Cardiac fibroblast (primary cell): Measurements from ENCODE around the gene RCSD1.
A peak's percentile ranks its signal among the peaks of the same experiment; 100 is the strongest.

ENCODE experiments used
- DNase-seq, 2 donors: peaks; one replicate each; pipeline versions ENCODE4 v3.0.0 to v3.0.0-alpha.2; 2010; ENCODE audit warnings: low read depth in 2 of 2
- H3K4me3 ChIP-seq, 2 donors: replicated peaks in 1 of 2; 1 replicate in 1 of 2; 2 replicates in 1 of 2; pipeline ENCODE4 v1.5.1; 2011; ENCODE audit warnings: low read depth in 2 of 2, low read length in 2 of 2, mild to moderate bottlenecking in 2 of 2, moderate library complexity in 1 of 2
- TF ChIP-seq, protein P1 (sequence below): IDR thresholded peaks from one replicate; pipeline ENCODE4 v1.5.1; 2011; ENCODE audit warnings: low read depth, mild to moderate bottlenecking, low read length, inconsistent platforms

The RCSD1 gene

DNA sequence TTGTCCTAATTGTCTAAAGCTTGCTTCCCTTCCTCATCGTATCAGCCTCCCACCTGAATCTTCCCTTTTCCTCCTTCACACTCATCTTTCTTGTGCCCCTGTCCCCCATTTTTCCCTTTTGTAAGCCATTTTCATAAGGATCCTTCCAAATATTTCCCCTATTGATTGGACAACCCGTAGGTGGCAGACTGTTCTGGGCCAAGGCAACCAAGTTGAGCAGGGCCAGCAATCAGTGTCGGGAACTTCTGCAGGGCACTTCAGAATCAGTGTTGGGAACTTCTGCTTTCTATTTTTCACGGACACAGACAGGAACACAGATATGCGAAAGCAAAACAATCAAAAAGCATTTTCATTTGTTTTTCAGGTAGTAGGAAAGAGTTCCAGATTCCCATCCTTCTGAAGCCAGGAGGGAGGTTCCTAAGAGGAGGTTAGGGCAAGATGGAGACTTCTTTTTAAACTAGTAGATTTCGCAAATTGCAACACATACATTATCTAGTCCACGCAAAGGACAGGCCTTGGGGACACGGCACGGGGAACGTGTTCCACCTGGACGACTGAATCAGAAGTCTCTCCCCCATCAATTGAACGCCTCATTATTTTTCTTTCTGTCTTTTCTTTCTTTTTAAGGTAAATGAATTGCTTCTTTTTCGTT is 91.1 kb downstream of the RCSD1 start:
- DNase-seq: peak; percentile 72 to 73
- TF ChIP-seq, protein P1, sequence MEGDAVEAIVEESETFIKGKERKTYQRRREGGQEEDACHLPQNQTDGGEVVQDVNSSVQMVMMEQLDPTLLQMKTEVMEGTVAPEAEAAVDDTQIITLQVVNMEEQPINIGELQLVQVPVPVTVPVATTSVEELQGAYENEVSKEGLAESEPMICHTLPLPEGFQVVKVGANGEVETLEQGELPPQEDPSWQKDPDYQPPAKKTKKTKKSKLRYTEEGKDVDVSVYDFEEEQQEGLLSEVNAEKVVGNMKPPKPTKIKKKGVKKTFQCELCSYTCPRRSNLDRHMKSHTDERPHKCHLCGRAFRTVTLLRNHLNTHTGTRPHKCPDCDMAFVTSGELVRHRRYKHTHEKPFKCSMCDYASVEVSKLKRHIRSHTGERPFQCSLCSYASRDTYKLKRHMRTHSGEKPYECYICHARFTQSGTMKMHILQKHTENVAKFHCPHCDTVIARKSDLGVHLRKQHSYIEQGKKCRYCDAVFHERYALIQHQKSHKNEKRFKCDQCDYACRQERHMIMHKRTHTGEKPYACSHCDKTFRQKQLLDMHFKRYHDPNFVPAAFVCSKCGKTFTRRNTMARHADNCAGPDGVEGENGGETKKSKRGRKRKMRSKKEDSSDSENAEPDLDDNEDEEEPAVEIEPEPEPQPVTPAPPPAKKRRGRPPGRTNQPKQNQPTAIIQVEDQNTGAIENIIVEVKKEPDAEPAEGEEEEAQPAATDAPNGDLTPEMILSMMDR: peak; percentile 61
- H3K4me3 ChIP-seq: peak overlapping the region; percentile 35 to 82

DNA sequence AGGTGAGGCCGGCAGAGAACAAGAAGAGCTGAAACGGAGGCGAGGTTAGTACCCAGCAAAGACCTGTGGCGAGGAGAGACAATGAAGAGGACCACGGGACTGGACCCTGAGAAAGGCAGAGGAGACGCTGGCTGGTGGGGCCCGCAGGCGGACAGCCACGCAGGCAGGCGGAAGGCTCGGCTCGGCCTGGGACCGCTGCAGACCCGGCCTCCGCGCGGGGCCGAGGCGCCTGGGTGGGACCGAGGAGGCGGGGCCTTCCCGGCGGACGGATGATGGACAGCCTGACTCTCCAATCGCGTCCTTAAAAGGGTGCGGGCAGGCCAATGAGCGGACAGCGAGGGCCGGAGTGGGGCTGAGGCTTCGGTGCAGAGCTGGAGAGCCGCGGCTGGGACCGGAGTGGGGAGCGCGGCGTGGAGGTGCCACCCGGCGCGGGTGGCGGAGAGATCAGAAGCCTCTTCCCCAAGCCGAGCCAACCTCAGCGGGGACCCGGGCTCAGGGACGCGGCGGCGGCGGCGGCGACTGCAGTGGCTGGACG is 91.7 kb downstream of the RCSD1 start, which contains the start of gene MPZL1:
Gene MPZL1 (plus strand): TSS at position 366 of the 535 bp plus-strand sequence. CDS start 170 bp downstream, outside the sequence.
- peak; percentile 95 to 97 for DNase-seq
- TF ChIP-seq, protein P1: no peak
- peak within 1 kb of the TSS; percentile 72 to 82 for H3K4me3 ChIP-seq

DNA sequence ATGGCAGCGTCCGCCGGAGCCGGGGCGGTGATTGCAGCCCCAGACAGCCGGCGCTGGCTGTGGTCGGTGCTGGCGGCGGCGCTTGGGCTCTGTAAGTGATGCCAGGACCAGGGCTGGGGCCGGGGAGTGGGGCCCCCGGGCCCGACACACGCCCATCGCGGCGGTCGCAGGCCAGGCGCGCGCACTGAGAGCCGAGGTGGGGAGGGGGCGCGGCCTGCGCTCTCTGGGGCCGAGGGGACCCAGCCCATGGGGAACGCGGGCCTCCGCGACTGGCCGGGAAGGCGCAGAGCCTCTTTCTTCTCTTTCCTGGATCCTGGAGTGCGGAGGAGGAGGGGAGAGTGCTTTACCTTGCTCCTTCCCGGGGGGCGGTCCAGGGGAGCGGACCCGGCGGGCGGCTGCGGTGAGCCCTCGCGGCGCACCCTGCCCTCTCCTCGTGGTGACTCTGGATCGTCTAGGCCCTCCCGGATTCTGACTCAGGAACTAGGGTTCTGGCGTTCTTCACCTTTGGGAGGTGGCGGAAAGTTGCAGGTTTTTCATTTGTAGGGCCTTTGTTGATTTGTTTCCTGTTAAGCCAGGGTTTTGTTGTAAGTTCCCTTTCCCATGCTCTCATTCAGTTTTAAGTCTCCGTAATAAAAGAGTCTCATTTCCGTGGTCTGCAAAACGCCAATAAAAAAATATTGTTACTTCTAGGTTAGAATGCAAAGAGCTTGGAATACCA is 92.3 kb downstream of the RCSD1 start:
- TF ChIP-seq, protein P1: no peak
- H3K4me3 ChIP-seq: peak overlapping the region; percentile 72 to 82
- peak; percentile 42 to 47 for DNase-seq

DNA sequence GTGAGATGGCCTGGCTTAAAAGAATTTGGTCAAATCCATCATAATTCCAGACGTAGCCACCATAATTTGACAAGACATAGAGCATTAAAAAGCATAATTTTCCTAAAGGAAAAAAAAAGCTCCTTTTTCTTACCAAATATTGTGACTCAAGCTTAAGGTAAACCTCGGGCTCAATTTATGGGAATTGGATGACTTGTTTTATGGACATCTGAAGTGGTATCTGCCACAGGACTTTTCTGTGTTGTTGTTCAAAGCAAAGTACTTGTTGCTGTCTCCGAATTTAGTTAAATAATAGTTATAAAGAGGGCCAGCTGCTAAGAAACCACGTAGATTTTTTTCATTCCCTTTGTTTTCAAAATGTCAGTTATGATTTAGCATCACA is 92.8 kb downstream of the RCSD1 start:
- no peak for DNase-seq
- peak overlapping the region; percentile 72 to 82 for H3K4me3 ChIP-seq
- TF ChIP-seq, protein P1: no peak

DNA sequence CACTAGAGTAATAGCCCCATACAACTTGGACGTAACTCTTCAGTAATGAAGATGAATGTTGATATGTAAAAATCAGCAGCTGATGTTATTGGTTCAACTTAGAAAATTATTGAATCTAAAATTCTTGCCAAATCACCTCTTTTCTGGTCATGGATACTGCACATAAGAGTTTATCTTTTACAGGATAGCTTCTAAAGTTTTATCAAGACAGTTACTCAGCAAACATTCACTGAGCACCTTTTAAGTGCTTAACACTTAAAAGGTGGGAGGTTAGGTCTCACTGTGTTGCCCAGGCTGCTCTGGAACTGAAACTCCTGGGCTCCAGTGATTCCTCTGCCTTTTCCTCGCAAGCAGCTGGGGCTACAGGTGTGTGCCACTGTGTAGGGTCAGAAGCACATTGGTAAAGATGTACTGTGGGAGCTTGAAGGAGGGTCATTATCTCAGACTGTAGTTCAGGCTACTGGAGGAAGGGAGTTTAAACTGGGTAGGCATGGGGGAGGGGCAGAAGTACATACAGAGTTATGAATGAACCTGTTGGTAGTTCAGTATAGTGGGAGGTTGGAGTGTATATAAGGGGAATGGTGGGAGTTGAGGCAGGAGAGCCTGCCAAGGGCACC is 93.8 kb downstream of the RCSD1 start:
- no peak for DNase-seq
- peak overlapping the region in 1 of 2 donors; percentile 82 for H3K4me3 ChIP-seq
- TF ChIP-seq, protein P1: no peak

DNA sequence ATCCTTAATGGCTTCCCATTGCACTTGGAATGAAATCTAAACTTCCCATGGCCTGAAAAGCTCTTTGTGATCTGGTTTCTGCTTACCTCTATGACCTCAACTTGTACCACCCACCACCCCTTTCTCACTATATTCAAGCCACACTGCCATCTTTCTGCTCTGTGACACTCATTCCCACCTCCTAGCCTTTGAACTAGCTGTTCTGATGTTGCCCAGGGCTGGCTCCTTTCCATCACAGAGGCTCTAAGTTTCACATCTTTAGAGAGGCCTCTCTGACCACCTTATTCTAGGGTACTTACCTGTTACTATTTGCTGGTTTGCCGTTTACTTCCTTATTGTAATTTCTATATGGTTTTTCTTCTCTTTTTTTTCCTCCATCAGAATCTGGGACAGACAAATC is 96.0 kb downstream of the RCSD1 start:
- H3K4me3 ChIP-seq: no peak overlapping the region
- no peak for DNase-seq
- TF ChIP-seq, protein P1: no peak
